ENCODE results near the gene NCOA7. TPM values are rescaled to one million over a fixed set of nuclear protein-coding genes. Genes with fewer than 3 reads are reported as not detected.
"Not testable (repeated sequence)": the region's sequence is repeated elsewhere in the genome, so short reads cannot be mapped to it uniquely, and the experiment has no call there.

Gene NCOA7
- total and polyA plus RNA-seq, 9 donors = 10.9 to 54.1 (median 30.7) TPM

DNA sequence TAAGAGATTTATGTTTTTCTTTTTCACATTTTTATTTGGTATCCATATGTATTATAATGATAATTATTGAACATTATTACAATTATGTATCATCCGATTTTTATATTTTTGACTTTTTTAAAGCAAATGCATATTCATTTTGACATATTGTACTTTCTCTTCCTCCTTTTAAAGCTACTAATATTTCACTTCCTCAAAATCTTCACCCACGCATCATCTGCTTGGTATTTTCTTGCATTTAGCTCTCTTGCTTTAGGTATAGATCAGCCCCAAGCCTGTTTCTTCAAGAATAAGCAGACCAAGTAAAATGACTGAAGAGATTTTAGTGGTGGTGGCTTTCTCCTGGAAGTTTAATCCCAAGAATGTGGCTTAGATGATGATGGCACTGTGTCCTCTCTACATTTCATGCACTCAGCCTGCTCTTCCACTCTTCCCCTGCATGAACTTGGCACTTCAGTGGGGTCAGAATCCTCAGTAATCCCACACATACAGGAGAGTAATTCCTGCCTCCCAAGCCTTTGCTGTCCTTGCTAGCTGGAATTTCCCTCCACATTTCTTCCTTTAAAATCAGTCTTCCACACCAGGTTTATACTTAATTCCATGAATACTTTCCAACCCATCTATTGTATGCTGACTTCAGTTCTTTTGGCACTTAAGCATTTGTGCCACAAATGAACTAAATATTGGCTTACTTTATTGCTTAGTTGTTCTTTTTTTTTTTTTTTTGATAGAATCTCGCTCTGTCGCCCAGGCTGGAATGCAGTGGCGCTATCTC lies 8.2 kb downstream of the NCOA7 start:
- intact Hi-C loops (cut with DNase I) = no loop called here
- WGBS, 3 donors = 76 to 83% (median 83%) methylated on average over 5 of the region's 5 CpGs
- no peak for DNase-seq
- Histone ChIP-seq H3K36me3 (no peaks in the 10 kb centered on the region), H3K27me3 (no peaks in the 10 kb centered on the region), H3K4me1 (ENCODE audit: insufficient read depth) (no peaks in the 10 kb centered on the region), H3K27ac (no peak overlapping the region), H3K9me3 (no peaks in the 10 kb centered on the region), H3K4me3 (no peak overlapping the region)
- TF ChIP-seq, protein P1, sequence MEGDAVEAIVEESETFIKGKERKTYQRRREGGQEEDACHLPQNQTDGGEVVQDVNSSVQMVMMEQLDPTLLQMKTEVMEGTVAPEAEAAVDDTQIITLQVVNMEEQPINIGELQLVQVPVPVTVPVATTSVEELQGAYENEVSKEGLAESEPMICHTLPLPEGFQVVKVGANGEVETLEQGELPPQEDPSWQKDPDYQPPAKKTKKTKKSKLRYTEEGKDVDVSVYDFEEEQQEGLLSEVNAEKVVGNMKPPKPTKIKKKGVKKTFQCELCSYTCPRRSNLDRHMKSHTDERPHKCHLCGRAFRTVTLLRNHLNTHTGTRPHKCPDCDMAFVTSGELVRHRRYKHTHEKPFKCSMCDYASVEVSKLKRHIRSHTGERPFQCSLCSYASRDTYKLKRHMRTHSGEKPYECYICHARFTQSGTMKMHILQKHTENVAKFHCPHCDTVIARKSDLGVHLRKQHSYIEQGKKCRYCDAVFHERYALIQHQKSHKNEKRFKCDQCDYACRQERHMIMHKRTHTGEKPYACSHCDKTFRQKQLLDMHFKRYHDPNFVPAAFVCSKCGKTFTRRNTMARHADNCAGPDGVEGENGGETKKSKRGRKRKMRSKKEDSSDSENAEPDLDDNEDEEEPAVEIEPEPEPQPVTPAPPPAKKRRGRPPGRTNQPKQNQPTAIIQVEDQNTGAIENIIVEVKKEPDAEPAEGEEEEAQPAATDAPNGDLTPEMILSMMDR (IDR thresholded peaks at IDR 0.05) = no peak
- no peak for TF ChIP-seq POLR2A (IDR thresholded peaks at IDR 0.05)

DNA sequence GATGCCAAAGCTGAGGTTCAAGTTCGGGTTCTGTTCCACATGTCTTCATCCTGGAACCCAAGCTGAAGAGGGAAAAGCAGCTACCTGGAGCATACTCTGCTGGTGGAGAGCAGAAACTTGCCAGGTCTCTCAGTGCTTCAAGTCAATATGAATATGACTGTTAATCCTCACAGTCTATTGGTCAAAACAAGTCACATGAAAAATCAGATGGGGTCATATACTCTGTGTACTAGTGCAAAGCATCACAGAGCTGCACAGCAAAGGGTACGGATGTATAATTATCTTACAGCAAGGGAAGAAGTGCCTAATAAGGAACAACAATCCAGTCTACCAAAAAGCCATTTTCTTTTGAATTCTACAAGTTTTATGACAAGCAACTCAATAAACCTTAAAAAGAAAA lies 11.6 kb downstream of the NCOA7 start:
- no peaks in the 10 kb centered on the region for H3K9me3 ChIP-seq
- H3K27me3 ChIP-seq = no peaks in the 10 kb centered on the region
- no peak overlapping the region for H3K27ac ChIP-seq
- DNase-seq = no peak
- H3K4me3 ChIP-seq = no peak overlapping the region
- intact Hi-C loops (cut with DNase I) = no loop called here
- TF ChIP-seq, protein P1 (IDR thresholded peaks at IDR 0.05) = no peak
- no peak for TF ChIP-seq EP300 (IDR thresholded peaks at IDR 0.05)
- TF ChIP-seq POLR2A (IDR thresholded peaks at IDR 0.05) = no peak
- no peaks in the 10 kb centered on the region for H3K4me1 ChIP-seq (ENCODE audit: insufficient read depth)
- no peaks in the 10 kb centered on the region for H3K36me3 ChIP-seq
- 87 to 96% (median 91%) methylated on average over 2 of the region's 2 CpGs for WGBS, 3 donors

DNA sequence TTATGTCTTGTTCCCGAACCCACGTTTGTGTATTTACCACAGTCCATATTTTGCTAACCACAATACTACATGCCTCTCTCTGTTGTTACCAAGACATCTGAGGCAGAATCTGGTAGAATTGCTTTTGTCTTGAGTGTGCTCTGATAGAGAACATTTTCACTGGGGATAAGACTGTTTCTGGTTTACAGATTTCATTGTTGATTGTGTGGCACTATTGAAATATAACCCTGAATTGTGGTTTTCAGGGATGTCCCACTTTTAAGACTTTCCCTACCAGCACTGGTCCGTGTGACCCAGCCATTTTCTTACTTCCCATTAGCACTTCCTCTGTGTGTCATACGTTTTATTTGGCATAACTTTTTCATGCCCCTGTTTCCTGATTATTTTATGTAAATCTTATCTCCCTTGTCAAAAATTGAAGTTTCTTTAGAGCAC lies 12.2 kb downstream of the NCOA7 start:
- Histone ChIP-seq H3K4me1 (ENCODE audit: insufficient read depth) (peaks cover under 1% of the 10 kb centered on the region), H3K4me3 (no peak overlapping the region), H3K27me3 (no peaks in the 10 kb centered on the region), H3K36me3 (no peaks in the 10 kb centered on the region), H3K27ac (no peak overlapping the region), H3K9me3 (no peaks in the 10 kb centered on the region)
- no peak for DNase-seq
- TF ChIP-seq, protein P1 (IDR thresholded peaks at IDR 0.05) = no peak
- TF ChIP-seq POLR2A (IDR thresholded peaks at IDR 0.05) (no peak), EP300 (IDR thresholded peaks at IDR 0.05) (no peak)
- intact Hi-C loops (cut with DNase I) = no loop called here
- 58 to 65% (median 60%) methylated on average over 4 of the region's 4 CpGs for WGBS, 3 donors

DNA sequence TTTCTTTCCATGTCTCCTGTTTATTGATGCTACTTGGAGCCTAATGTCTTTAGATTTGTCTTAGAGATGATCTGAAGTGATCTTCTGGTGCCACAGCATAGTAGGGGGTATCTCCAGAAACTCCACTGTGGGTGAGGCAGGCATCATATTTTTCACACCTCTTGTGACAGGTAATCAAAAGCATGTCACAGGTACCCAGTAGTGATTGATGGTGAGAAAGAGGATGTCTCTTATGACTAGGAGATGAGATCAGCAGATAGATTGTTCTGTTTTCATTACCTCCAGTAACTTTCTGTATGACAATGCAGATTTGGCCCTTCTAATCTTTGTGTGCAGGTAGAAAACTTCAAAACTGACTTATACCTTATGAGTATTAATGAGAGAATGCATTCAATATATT lies 13.5 kb downstream of the NCOA7 start:
- H3K4me1 ChIP-seq (ENCODE audit: insufficient read depth) = peaks cover 2% of the 10 kb centered on the region
- DNase-seq = no peak
- H3K36me3 ChIP-seq = no peaks in the 10 kb centered on the region
- H3K4me3 ChIP-seq = no peak overlapping the region
- TF ChIP-seq POLR2A (IDR thresholded peaks at IDR 0.05) = no peak
- TF ChIP-seq, protein P1 (IDR thresholded peaks at IDR 0.05) = no peak
- no peak for TF ChIP-seq EP300 (IDR thresholded peaks at IDR 0.05)
- intact Hi-C loops (cut with DNase I) = no loop called here
- H3K27ac ChIP-seq = no peak overlapping the region
- H3K9me3 ChIP-seq = no peaks in the 10 kb centered on the region
- no peaks in the 10 kb centered on the region for H3K27me3 ChIP-seq

DNA sequence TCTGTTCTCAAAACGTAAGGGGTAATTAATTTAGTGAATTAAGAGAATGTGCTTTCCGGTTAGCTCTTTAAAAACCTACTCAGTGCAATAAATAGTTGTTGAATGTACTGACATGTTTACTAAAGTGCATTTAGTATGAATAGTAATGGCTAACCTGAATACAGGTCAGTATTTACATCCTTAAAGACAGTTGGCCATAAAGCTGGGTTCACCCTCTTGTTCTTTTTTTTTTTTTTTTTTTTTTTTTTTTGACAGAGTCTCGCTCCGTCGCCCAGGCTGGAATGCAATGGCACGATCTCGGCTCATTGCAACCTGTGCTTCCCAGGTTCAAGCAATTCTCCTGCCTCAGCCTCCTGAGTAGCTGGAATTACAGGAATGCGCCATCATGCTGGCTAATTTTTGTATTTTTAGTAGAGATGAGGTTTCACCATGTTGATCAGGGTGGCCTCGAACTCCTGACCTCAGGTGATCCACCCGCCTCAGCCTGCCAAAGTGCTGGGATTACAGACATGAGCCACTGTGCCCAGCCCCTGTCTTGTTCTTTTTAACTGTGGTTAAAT lies 14.2 kb downstream of the NCOA7 start:
- H3K4me3 ChIP-seq; H3K27me3 ChIP-seq; H3K4me1 ChIP-seq (ENCODE audit: insufficient read depth); H3K9me3 ChIP-seq; H3K27ac ChIP-seq; DNase-seq; intact Hi-C loops (cut with DNase I); H3K36me3 ChIP-seq: not testable (repeated sequence)
- 93 to 94% (median 93%) methylated on average over 10 of the region's 10 CpGs for WGBS, 3 donors
